ENCODE measurements around the gene CNOT6L.

- TF ChIP-seq POLR2A (IDR thresholded peaks at IDR 0.05; ENCODE audit: low read depth), result no peak
- TF ChIP-seq CTCF (IDR thresholded peaks at IDR 0.05), result no peak
These were observed 14.7 kb downstream of the CNOT6L start for GRCh38 chr4:77804471-77804870.

Data from esophagus muscularis mucosa (tissue), 3 donors.